ENCODE results near the gene KLHDC8A. TPM values are rescaled to one million over a fixed set of nuclear protein-coding genes. Genes with fewer than 3 reads are reported as not detected.
"Not testable (repeated sequence)": the region's sequence is repeated elsewhere in the genome, so short reads cannot be mapped to it uniquely, and the experiment has no call there.

The KLHDC8A gene
- total RNA-seq, 6 experiments from 2014 or later: not detected

- Mint-ChIP-seq H3K27me3 (ENCODE audit: insufficient read depth) (peaks cover 7% of the 10 kb centered on the region), H3K36me3 (ENCODE audit: low read depth) (no peaks in the 10 kb centered on the region), H3K4me1 (ENCODE audit: low read depth) (peaks cover 32% of the 10 kb centered on the region), H3K27ac (no peak overlapping the region), H3K9me3 (no peaks in the 10 kb centered on the region; the same call in 1 of the 2 replicates), H3K4me3 (no peak overlapping the region)
- no peak for DNase-seq
- TF ChIP-seq CTCF (IDR thresholded peaks at IDR 0.05): no peak
Measured at GRCh38 chr1:205369701-205370123, 13.0 kb upstream of the KLHDC8A start.

- DNase-seq: no peak
- Mint-ChIP-seq H3K36me3 (ENCODE audit: low read depth) (no peaks in the 10 kb centered on the region), H3K4me3 (no peak overlapping the region), H3K9me3 (no peaks in the 10 kb centered on the region; the same call in 1 of the 2 replicates), H3K27me3 (ENCODE audit: insufficient read depth) (peaks cover 7% of the 10 kb centered on the region), H3K27ac (no peak overlapping the region), H3K4me1 (ENCODE audit: low read depth) (peaks cover 20% of the 10 kb centered on the region)
- no peak for TF ChIP-seq CTCF (IDR thresholded peaks at IDR 0.05)
Measured at GRCh38 chr1:205368478-205368877, 11.8 kb upstream of the KLHDC8A start.

GRCh38 chr1:205365945-205366463 lies 9.3 kb upstream of the KLHDC8A start:
- Mint-ChIP-seq H3K36me3 (ENCODE audit: low read depth) (no peaks in the 10 kb centered on the region), H3K4me3 (no peak overlapping the region), H3K27ac (no peak overlapping the region), H3K4me1 (ENCODE audit: low read depth) (no peaks in the 10 kb centered on the region), H3K27me3 (ENCODE audit: insufficient read depth) (peaks cover 16% of the 10 kb centered on the region), H3K9me3 (no peaks in the 10 kb centered on the region)
- DNase-seq: no peak
- TF ChIP-seq CTCF (IDR thresholded peaks at IDR 0.05): no peak

GRCh38 chr1:205365086-205365485 lies 8.4 kb upstream of the KLHDC8A start:
- not testable (repeated sequence) for DNase-seq; H3K27ac Mint-ChIP-seq; H3K4me1 Mint-ChIP-seq (ENCODE audit: low read depth); H3K9me3 Mint-ChIP-seq; H3K36me3 Mint-ChIP-seq (ENCODE audit: low read depth); H3K4me3 Mint-ChIP-seq
- peaks cover 21% of the 10 kb centered on the region for H3K27me3 Mint-ChIP-seq (ENCODE audit: insufficient read depth)

GRCh38 chr1:205360891-205361290 lies 4.2 kb upstream of the KLHDC8A start:
- Mint-ChIP-seq H3K36me3 (ENCODE audit: low read depth) (no peaks in the 10 kb centered on the region), H3K4me3 (no peak overlapping the region), H3K27me3 (ENCODE audit: insufficient read depth) (peaks cover 43% of the 10 kb centered on the region), H3K4me1 (ENCODE audit: low read depth) (peaks cover 6% of the 10 kb centered on the region; the same call in 1 of the 2 replicates), H3K27ac (no peak overlapping the region), H3K9me3 (no peaks in the 10 kb centered on the region)
- no peak for DNase-seq
- TF ChIP-seq CTCF (IDR thresholded peaks at IDR 0.05): no peak

- no peak for DNase-seq
- Mint-ChIP-seq H3K27me3 (ENCODE audit: insufficient read depth) (peaks cover 41% of the 10 kb centered on the region), H3K9me3 (no peaks in the 10 kb centered on the region), H3K4me3 (no peak overlapping the region), H3K4me1 (ENCODE audit: low read depth) (peaks cover 6% of the 10 kb centered on the region; the same call in 1 of the 2 replicates), H3K27ac (no peak overlapping the region), H3K36me3 (ENCODE audit: low read depth) (no peaks in the 10 kb centered on the region)
- TF ChIP-seq CTCF (IDR thresholded peaks at IDR 0.05): no peak
Measured at GRCh38 chr1:205359771-205360565, 3.2 kb upstream of the KLHDC8A start.

All from HFFc6 (cell line).